GM19455 (cell line): ENCODE measurements around the gene ZW10.
"Not testable (repeated sequence)": the region's sequence is repeated elsewhere in the genome, so short reads cannot be mapped to it uniquely, and the experiment has no call there.

Experiments
- ATAC-seq: cut with Tn5 transposase; IDR thresholded peaks from one replicate; pipeline ENCODE4 v1.9.1; 2021; ENCODE audit not compliant: unreplicated experiment

Gene ZW10

GRCh38 chr11:113760241-113760640 lies 13.3 kb downstream of the ZW10 start:
- ATAC-seq: no peak

DNA sequence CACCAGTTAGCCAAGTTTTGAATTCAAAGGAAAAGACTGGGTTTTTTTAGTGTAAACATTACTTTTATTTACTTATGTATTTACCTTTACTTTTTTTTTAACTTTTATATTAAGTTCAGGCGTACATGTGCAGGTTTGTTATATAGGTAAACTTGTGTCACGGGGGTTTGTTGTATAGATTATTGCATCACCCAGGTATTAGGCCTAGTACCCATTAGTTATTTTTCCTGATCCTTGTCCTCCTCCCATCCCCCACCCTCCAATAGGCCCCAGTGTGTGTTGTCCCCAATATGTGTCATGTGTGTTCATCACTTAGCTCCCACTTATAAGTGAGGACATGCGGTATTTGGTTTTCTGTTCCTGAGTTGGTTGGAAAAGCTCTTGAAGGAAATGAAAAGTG lies 20.6 kb downstream of the ZW10 start:
- ATAC-seq: no peak

- ATAC-seq: no peak
Measured at GRCh38 chr11:113736323-113736722, 37.2 kb downstream of the ZW10 start.

DNA sequence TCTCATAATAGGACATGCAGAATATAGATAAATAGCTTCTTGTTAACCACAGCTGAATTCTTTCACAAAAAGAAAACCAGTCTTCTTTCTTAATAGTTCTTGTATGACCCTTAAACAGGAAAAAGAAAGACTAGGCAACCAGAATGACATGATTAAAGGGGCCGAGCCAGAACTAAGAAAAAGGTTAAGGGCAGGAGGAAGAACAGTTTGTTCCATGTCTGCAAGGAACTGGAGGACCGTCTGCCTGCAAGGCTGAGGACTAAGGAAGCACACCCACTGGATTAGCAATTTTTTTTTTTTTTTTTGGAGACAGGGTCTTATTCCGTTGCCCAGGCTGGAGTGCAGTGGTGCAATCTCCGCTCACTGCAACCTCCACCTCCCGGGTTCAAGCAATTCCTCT lies 41.4 kb downstream of the ZW10 start:
- no peak for ATAC-seq

GRCh38 chr11:113730887-113731726 lies 42.4 kb downstream of the ZW10 start:
- no peak for ATAC-seq

DNA sequence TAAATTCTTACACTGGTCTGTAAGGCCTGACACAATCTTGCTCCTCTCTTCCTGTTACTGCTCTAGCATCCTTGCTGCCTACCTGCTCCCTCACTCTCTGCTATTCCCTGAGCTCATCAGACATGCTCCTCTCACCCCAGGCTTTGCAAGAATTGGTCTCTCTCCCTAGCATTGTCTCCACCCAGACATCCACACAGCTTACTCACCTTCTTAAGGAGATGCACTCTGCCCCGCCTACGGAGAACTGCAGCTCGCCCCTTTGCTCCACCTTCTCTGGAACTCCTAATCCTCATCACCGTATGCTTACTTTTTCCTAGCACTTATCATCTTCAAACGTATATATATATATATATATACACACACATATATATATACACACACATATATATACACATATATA lies 44.0 kb downstream of the ZW10 start:
- no peak for ATAC-seq

- no peak for ATAC-seq
Measured at GRCh38 chr11:113728814-113729213, 44.7 kb downstream of the ZW10 start.

- ATAC-seq: no peak
Measured at GRCh38 chr11:113725913-113726312, 47.6 kb downstream of the ZW10 start.

DNA sequence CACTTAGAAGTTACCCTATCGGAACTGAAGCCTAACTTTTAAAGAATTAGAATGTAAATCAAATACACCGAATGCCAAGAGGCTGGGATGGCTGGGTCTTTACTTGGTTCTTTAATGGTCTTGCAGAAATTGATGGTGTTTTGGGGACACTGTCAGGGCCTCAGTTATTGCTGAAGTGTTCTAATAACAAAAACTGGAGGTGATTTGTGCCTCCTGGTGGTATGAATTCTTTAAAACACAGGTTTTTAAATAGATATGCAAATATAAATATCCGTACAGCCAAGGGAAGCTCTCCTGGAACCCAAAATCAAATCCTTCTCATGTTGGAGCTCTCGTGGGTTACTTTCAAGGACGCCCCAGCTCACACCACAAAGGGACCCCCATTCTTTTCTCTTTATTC lies 48.1 kb downstream of the ZW10 start:
- no peak for ATAC-seq

GRCh38 chr11:113724778-113725177 lies 48.7 kb downstream of the ZW10 start:
- no peak for ATAC-seq

DNA sequence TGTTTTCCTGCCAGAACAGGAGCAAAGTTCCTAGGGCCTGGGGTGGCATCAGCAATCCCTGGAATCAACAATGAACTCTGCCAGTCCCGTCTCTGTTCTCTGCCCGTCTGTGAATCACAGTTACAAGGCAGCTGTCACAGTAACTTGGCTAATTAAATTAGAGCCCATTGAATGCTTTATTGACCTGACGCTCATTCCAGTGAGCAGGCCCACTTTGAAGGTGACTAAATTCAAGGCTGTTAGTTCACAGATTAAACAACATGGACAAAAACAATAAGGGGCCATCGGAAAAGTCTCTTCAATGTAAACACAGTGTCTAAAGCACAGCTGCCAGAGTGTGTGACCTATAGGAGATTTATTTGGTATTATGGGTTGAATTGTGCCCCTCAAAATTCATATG lies 49.7 kb downstream of the ZW10 start:
- no peak for ATAC-seq

DNA sequence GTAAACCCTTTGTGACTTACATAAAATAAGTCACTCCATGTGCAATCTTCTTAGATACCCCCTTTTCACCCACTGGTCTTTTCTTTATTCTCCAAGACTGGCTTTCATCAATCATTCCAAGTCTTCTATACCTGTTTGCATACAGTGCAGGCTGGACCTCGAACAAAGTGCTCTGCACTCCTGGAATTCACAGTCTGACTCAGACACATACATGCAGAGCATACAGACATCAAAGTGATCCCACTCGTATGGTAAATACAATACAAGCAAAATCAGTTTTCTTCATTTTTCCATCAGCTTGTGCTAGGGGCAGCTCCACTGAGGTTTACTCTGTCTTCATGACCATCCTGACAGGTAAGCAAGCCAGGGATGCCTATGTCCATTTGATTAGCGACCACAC lies 50.6 kb downstream of the ZW10 start:
- ATAC-seq: no peak

GRCh38 chr11:113722221-113722620 lies 51.3 kb downstream of the ZW10 start:
- ATAC-seq: no peak

DNA sequence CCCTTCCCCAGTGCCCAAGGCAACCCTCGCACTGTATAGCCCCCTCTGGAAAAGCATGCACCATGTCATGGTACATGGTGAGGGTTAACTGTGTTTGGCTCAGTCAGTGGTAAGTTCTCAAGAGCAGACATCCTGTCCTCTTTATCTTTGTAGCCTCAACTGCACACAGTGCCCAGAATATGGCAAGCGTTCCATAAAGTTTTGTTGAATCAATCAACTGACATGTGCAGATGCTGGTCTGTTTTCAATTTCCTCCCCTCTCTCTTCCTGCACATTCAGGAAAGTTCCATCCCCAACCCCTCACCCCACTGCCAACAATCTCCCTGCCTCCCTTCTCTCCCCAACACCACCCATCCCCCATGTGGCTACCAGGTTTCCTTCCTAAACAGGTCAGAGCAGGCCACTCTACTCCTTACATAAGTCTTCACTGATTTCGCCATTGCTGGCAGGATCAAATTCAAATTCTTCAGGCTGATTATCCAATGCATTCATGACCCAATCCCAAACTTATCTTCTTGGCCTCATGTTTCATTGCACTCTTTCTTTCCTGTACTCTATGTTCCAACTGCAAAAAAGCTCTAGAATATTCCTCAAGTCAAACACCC lies 51.9 kb downstream of the ZW10 start:
- ATAC-seq: no peak

DNA sequence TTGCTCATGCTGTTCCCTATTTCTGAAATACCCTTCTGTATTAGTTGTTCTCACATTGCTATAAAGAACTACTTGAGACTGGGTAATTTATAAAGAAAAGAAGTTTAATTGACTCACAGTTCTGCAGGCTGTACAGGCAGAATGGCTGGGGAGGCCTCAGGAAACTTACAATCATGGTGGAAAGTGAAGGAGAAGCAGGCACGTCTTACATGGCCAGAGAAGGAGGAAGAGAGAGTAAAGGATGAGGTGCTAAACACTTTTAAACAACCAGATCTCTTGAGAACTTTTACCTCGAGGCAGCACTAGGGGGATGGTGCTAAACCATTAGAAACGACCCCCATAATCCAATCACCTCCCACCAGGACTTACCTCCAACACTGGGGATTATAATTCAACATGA lies 53.0 kb downstream of the ZW10 start:
- ATAC-seq: not testable (repeated sequence)

DNA sequence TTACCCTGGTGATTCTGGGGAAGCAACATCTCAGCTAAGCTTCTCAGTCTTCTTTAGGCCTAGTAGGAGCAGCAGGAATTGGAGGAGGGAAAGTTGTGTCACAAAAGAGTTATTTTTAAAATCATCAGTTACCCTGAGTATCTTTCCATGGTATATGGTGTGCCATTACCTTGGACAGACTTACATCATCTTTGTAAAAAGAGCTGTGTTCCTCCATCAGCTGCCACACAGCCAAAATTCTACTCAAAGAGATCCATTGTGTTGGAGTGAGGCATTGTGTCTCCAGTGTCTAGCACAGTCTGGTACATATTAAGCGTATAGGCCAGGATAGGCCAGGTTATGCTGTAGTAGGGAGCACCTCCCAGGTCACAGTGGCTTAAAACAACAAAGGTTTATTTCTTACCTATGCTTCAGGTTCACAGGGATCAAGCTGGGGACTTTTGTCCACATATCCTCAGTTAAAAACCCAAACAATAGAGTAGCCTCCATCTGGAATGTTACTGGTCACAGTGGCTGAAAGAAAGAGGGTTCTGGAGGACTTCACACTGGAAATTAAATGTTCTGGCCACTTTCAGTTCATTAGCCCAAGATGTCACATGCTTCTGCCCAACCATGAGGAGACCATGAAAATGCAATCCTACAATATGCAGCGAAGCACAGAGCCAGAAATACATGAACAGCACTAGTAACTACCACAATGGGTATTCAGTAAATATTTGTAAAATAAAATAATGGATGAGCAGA lies 57.4 kb downstream of the ZW10 start:
- ATAC-seq: no peak

GRCh38 chr11:113715273-113715672 lies 58.2 kb downstream of the ZW10 start:
- no peak for ATAC-seq

DNA sequence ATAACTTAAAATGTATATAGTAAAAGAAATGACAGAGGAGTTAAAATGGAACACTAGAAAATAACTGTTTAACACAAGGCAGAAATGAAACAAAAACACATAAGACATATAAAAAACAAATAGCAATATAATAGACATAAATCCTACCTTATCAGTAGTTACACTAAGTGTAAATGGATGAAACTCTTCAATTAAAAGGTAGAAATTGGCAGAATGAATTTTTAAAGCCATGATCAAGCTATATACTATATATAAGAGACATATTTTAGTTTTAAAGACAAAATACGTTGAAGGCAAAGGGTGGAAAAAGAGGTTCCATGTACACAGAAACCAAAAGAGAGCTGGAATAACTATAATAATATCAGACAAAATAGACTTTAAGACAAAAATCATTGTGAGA lies 62.5 kb downstream of the ZW10 start:
- no peak for ATAC-seq

DNA sequence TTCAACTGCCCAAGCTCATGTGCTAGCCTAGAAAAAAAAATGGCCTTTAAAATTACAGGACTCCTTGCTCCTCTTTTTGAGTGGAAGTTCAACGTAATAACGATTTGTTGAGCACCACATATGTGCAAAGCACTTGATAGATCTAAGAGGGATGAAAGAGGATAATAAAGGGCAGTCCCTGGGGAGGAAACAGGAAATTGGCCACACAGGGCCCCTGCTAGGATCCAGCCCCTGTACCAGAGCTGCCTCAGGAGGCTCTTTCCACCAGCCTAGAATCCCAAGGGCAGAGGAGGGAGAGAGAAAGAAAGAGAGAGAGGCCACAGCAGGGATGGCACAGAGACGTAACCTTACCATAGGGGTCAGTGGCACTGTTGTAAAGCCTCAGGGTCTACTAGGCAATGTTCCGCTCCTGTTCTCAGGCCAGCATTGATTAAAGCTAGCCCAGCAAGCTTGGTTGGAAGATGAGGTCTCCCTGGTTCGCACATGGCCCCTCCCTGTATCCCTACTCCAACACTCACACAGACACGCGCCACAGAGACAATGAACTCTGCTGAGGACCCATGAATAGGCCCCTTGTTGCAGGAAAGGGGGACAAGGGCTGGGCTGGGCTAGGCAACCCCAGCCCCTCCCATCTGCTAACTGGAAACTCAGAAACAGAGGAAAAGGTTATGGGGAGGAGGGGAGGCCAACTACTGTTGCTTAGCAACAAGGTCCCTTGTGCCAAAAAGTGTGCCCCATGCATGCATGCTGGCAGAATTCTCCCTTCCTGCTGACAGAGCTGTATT lies 67.4 kb downstream of the ZW10 start, which contains the start of gene TMPRSS5:
TMPRSS5 (minus strand) TSS at position 438 of the 785 bp plus-strand sequence; CDS start at position 354, 84 bp downstream.
- ATAC-seq: no peak

DNA sequence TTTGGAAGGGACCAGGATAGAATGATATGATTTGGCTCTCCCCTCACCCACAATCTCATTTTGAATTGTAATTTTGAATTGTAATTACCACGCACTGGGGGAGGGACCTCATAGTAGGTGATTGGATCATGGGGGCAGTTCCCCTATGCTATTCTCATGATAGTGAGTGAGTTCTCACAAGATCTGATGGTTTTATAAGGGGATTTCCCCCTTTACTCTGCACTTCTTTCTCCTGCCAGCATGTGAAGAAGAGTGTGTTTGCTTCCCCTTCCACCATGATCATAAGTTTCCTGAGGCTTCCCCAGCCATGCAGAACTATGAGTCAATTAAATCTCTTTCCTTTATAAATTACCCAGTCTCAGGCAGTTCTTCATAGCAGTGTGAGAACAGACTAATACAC lies 69.9 kb downstream of the ZW10 start:
- ATAC-seq: not testable (repeated sequence)

- ATAC-seq: no peak
Measured at GRCh38 chr11:113701491-113701890, 72.0 kb downstream of the ZW10 start.
